Measurements from ENCODE around the gene YRDC. TPM values are rescaled to one million over a fixed set of nuclear protein-coding genes. Genes with fewer than 3 reads are reported as not detected.
A peak's percentile ranks its signal among the peaks of the same experiment; 100 is the strongest.

Gene YRDC
- total RNA-seq, 1 donor from 2014 or later = 12.9 TPM

- Histone ChIP-seq H4K20me1 (ENCODE audit: low read depth) (peaks cover 9% of the 10 kb centered on the region), H3K9ac (no peak overlapping the region), H3K4me3 (no peak overlapping the region), H2AFZ (replicated peaks) (no peak overlapping the region), H3K4me1 (no peaks in the 10 kb centered on the region), H3K27ac (no peak overlapping the region), H3K9me3 (ENCODE audit: low read depth) (no peaks in the 10 kb centered on the region), H3F3A (ENCODE audit: low read depth) (peaks cover 3% of the 10 kb centered on the region), H3K36me3 (no peaks in the 10 kb centered on the region), H3K27me3 (no peaks in the 10 kb centered on the region), H3K79me2 (ENCODE audit: low read depth) (no peaks in the 10 kb centered on the region), H3K4me2 (no peak overlapping the region)
- H3K36me3 Mint-ChIP-seq = peaks cover 19% of the 10 kb centered on the region
- no peak for DNase-seq (ENCODE audit: low spot score)
- no peaks in the 10 kb centered on the region for H3K9me3 Mint-ChIP-seq
- TF ChIP-seq EZH2phosphoT487 (IDR thresholded peaks at IDR 0.05) (no peak), EZH2 (IDR thresholded peaks at IDR 0.05) (no peak)
- TF ChIP-seq, protein P1, sequence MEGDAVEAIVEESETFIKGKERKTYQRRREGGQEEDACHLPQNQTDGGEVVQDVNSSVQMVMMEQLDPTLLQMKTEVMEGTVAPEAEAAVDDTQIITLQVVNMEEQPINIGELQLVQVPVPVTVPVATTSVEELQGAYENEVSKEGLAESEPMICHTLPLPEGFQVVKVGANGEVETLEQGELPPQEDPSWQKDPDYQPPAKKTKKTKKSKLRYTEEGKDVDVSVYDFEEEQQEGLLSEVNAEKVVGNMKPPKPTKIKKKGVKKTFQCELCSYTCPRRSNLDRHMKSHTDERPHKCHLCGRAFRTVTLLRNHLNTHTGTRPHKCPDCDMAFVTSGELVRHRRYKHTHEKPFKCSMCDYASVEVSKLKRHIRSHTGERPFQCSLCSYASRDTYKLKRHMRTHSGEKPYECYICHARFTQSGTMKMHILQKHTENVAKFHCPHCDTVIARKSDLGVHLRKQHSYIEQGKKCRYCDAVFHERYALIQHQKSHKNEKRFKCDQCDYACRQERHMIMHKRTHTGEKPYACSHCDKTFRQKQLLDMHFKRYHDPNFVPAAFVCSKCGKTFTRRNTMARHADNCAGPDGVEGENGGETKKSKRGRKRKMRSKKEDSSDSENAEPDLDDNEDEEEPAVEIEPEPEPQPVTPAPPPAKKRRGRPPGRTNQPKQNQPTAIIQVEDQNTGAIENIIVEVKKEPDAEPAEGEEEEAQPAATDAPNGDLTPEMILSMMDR (IDR thresholded peaks at IDR 0.05) = no peak
- H3K27me3 Mint-ChIP-seq (ENCODE audit: insufficient read depth, low read depth) = peaks cover 2% of the 10 kb centered on the region
- no peaks in the 10 kb centered on the region for H3K4me1 Mint-ChIP-seq
- H3K27ac Mint-ChIP-seq = no peak overlapping the region
- H3K4me3 Mint-ChIP-seq = no peak overlapping the region
Measured at GRCh38 chr1:37821481-37821880, 13.5 kb upstream of the YRDC start.

DNA sequence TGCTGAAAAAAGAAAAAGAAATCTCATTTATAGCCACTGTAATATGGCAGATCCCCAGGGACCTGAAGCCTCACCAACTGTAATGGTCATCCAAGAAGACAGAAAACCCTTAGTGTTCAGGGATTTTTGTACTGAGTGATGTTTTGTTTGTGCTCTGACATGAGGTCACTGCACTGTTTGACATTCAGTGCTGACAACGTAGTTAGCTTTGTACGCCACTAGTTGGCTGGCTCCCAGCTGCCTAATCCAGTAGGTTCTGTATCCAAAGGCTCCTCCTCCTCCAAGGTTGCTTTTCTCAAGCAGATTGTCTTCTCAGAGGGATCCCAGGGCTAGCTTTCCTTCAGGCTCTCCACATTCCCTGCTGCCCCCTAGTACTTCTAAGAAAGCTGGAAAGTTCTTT, 9.5 kb upstream of the YRDC start:
- Mint-ChIP-seq H3K4me1 (no peaks in the 10 kb centered on the region), H3K27ac (no peak overlapping the region), H3K27me3 (ENCODE audit: insufficient read depth, low read depth) (peaks cover 9% of the 10 kb centered on the region), H3K9me3 (no peaks in the 10 kb centered on the region), H3K4me3 (no peak overlapping the region), H3K36me3 (peaks cover 30% of the 10 kb centered on the region)
- peak overlapping the region; percentile 29 for H3K27ac ChIP-seq
- TF ChIP-seq, protein P1 (IDR thresholded peaks at IDR 0.05) = peak; percentile 24
- no peak for TF ChIP-seq EZH2 (IDR thresholded peaks at IDR 0.05)
- H4K20me1 ChIP-seq (ENCODE audit: low read depth) = peaks cover 13% of the 10 kb centered on the region
- no peaks in the 10 kb centered on the region for H3K79me2 ChIP-seq (ENCODE audit: low read depth)
- no peak overlapping the region for H2AFZ ChIP-seq (replicated peaks)
- H3K36me3 ChIP-seq = no peaks in the 10 kb centered on the region
- peaks cover 3% of the 10 kb centered on the region for H3F3A ChIP-seq (ENCODE audit: low read depth)
- no peaks in the 10 kb centered on the region for H3K9me3 ChIP-seq (ENCODE audit: low read depth)
- no peaks in the 10 kb centered on the region for H3K27me3 ChIP-seq
- H3K4me1 ChIP-seq = no peaks in the 10 kb centered on the region
- no peak overlapping the region for H3K4me2 ChIP-seq
- peak; percentile 52 for DNase-seq (ENCODE audit: low spot score)
- H3K9ac ChIP-seq = no peak overlapping the region
- no peak overlapping the region for H3K4me3 ChIP-seq

GRCh38 chr1:37814252-37814651, 6.2 kb upstream of the YRDC start:
- no peaks in the 10 kb centered on the region for H3K9me3 Mint-ChIP-seq
- H3K36me3 Mint-ChIP-seq = peaks cover 17% of the 10 kb centered on the region
- H3K79me2 ChIP-seq (ENCODE audit: low read depth) = peaks cover 17% of the 10 kb centered on the region
- peaks cover 3% of the 10 kb centered on the region for H3K36me3 ChIP-seq
- peaks cover 13% of the 10 kb centered on the region for H3F3A ChIP-seq (ENCODE audit: low read depth)
- no peak overlapping the region for H3K27ac Mint-ChIP-seq
- peaks cover 8% of the 10 kb centered on the region for H3K27me3 Mint-ChIP-seq (ENCODE audit: insufficient read depth, low read depth)
- DNase-seq (ENCODE audit: low spot score) = no peak
- H3K4me1 Mint-ChIP-seq = peaks cover 18% of the 10 kb centered on the region
- H3K27me3 ChIP-seq = no peaks in the 10 kb centered on the region
- H3K27ac ChIP-seq = no peak overlapping the region
- no peak overlapping the region for H3K4me3 Mint-ChIP-seq
- no peak overlapping the region for H3K4me3 ChIP-seq
- H3K9me3 ChIP-seq (ENCODE audit: low read depth) = no peaks in the 10 kb centered on the region
- H3K4me1 ChIP-seq = peaks cover 5% of the 10 kb centered on the region
- peaks cover 33% of the 10 kb centered on the region for H4K20me1 ChIP-seq (ENCODE audit: low read depth)
- no peak for TF ChIP-seq EZH2 (IDR thresholded peaks at IDR 0.05)
- TF ChIP-seq, protein P1 (IDR thresholded peaks at IDR 0.05) = no peak
- TF ChIP-seq EZH2phosphoT487 (IDR thresholded peaks at IDR 0.05) = no peak
- no peak overlapping the region for H2AFZ ChIP-seq (replicated peaks)
- no peak overlapping the region for H3K4me2 ChIP-seq
- H3K9ac ChIP-seq = no peak overlapping the region
